Measurements from ENCODE around the gene MIGA2.
"Not testable (repeated sequence)": the region's sequence is repeated elsewhere in the genome, so short reads cannot be mapped to it uniquely, and the experiment has no call there.

MIGA2 gene

DNA sequence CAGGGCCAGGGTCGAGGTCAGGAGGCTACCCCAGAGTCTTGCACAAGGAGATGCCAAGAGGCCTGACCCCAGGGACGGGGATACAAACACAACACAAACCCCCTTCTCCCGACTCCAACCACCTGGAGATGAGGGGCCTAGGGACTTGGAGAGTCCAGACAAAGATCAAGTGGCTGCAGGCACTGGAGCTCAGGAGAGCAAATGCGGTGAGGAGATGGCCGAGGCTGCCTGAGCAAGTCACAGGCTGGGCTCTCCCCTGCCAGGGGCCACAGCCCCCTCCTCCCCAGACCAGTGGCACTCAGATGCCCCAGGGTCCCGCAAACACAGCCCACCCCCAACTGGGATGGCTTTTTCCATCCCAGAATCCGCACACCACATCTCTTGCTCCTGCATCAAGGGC lies 24.1 kb upstream of the MIGA2 start:
- DNase-seq = no peak

DNA sequence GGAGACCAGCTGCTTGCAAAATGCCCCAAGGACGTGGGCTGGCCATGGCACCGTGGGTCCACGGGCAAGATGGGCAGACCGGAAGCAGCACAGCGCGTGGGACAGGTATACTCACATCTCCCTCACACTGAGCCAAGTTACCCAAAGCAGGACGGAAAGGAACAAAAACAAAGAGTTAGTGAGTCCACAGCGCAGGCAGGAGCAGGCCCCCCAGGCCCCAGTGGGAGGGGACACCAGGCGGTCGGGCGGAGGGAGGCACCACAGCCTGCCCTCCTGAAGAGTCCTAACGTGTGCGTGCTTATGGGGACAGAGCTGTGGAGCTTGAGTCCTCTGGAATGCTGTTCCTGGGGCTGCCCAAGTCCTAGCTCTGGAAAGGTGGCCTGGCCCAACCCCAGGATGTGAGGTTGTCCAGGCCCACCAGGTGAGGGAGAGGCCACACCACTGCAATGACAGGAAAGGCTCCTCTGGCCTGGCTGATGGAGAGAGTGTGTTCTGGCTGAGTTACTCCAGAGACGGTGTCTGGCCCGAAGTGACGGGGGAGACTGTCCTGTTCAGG lies 23.5 kb upstream of the MIGA2 start:
- DNase-seq = no peak

- DNase-seq = no peak
Observed at GRCh38 chr9:129013674-129014073, 22.8 kb upstream of the MIGA2 start.

DNA sequence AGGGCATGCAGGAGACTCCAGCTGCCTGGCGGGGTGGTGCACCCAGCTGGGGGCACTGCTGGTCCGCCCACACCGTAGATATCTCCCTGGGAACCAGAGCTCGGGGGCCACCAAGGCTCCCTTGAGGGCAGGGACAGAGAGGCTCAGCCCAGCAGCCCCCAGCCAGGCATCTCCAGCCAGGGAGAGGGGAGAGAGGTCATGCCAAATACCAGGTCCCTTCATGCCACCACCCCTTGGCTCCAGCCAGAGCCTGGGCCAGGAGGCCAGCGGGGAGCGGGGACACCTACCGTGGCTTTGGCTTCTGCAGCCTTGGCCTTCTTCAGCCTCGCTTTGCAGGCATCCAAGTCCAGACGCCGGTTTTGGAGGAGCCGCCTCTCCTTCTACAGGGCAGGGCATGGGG lies 22.3 kb upstream of the MIGA2 start:
- DNase-seq = no peak

GRCh38 chr9:129014608-129015007 lies 21.8 kb upstream of the MIGA2 start:
- no peak for DNase-seq

DNA sequence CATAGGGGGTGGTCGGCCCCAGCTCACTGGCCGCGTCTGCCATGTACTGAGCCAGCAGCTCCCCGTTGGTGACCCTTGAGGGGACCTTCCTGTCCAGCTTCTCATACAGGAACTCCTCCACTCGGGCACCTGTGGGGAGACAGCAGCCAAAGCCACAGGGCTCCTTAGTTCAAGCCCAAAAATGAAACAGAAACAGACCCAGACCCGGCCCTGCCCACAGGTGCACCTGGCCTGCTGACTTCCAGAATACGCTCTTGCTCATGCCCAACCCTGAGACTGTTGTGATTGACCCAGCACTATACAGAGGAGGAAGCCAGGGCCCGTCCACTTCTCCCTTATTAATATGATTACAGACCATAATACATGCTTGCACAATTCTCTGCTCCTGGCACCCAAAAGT lies 15.3 kb upstream of the MIGA2 start:
- DNase-seq = no peak

- DNase-seq = no peak
Observed at GRCh38 chr9:129022037-129022436, 14.4 kb upstream of the MIGA2 start.

DNA sequence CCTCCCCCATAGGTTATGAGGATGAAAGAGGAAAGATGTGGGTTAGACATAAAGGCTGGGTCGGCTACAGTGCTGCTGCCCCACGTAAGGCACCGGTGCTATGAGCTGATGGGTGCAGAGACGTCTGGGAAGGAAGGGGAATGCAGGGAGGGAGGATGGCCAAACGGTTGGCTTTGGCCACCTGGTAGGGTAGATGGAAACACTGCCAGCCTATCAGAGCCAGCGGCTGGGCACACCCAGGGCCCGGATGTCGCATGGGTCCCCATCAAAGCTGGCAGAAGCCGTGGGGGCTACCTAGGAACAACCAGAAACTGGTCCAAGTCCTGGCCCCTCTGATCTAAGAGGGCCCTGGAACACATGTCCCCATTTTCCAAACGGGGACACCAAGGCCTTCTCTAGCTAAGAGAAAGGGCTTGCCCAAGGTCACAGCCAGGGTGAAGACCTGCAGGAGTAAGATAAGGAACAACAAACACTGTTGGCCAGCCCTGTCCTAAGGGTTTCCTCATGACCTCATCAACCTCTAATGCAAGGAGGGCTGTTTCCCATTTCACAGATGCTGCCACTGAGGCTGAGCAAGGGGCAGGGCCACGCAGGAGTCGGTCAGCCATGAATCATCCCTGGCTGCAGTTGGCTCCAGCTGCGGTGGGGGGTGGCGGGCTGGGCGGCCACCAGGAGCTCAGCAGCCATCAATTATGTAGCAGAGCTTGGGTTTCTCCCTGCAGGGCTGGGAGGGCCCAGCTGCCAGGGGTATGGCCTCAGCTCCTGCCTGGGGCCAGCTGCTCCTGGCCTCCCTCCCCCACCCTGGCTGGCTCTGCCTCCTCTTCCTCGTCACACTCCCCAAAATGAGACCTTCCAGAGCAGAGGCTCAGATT lies 13.2 kb upstream of the MIGA2 start:
- no peak for DNase-seq

DNA sequence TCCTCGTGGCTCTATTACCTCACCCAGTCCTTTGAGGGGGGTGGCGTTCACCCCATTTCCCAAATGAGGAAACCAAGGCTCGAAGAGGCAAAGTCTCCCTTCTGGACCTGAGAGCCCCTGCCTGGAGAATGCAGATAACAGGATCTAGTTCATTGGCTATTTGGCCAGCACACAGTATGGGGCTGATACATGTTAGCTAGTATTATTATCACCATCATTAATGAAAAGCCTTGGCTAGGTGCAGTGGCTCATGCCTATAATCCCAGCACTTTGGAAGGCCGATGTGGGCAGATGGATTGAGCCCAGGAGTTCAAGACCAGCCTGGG lies 12.6 kb upstream of the MIGA2 start:
- no peak for DNase-seq

DNA sequence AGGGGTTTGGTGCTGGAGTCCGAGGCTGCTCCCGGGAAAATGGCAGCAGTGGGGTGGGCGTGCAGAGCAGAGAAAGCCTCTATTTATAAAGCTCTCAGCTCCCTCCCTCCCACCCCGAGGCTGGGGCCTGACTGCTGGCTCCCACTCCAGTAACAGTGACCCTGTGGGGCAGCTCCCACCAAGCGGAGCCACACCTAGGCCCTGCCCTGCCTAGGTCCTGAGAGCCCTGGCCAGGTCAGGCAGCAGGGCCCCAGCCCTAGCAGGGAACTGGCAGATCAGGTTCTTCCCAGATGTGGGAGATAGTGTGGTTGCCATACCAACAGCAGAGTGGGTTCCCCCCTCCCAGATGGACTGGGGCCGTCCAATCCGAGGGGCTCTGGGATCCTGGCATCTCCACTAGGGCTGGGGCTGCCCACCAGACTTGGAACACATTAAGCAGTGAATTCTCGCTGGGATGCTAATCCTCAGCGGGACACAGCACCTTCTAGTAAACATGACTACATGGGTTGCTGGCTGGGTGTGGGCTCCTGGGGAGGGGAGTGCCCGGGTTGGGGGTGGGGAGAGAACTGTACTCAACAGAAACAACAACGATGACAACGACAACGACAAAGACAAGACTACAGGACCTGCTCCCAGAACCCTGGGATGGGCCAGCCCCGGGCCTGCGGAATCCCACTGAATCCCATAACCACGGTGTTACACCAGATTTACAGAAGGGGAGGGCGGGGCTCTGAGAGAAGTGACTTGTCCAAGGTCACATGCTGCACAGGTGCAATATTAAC lies 9.8 kb upstream of the MIGA2 start:
- DNase-seq = no peak

DNA sequence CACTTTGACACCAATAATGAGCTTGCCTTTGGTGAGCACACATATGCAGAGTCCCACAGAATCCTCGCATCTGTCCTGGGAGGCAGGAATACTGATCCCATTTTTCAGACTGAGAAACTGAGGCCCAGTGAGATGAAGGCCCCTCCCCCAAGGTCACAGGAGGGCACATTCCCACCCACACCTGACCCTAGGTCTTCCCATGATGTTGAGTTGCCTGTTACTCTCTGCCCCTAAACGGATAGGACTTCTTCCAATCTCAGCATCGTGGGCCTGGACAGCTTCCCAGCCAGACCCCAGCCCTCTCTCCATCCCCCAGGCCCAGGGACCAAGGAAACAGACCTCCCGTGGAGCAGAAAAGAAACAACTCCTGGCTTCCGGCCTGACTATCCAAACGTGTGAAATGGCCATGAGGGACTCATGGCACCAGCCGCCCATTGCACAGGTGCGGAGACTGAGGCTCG lies 9.2 kb upstream of the MIGA2 start:
- DNase-seq = no peak

DNA sequence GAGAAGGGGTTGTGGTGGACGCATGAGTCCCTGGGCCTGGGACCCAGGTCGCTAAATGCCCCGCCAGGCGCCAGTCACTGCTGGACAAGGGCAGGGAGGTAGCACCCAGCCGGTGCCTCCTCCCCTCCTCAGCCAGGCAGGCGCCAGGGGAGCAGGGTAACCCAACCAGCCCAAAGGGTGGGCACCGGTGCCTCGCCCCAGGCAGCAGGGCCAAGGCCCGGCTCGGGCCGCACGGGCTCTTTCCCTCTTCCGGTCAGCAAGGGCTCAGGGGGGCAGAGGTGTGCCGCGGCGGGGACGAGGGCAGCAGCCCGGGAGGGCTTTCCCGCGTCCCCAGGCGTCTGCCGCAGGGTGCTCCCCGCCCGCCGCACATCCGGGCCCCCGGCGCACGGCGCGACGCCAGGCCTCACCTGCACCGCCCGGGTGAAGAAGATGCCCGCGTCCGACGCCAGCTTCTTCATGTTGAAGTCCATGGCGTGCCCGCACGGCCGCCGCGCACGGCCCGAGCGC lies 8.7 kb upstream of the MIGA2 start:
- no peak for DNase-seq

DNA sequence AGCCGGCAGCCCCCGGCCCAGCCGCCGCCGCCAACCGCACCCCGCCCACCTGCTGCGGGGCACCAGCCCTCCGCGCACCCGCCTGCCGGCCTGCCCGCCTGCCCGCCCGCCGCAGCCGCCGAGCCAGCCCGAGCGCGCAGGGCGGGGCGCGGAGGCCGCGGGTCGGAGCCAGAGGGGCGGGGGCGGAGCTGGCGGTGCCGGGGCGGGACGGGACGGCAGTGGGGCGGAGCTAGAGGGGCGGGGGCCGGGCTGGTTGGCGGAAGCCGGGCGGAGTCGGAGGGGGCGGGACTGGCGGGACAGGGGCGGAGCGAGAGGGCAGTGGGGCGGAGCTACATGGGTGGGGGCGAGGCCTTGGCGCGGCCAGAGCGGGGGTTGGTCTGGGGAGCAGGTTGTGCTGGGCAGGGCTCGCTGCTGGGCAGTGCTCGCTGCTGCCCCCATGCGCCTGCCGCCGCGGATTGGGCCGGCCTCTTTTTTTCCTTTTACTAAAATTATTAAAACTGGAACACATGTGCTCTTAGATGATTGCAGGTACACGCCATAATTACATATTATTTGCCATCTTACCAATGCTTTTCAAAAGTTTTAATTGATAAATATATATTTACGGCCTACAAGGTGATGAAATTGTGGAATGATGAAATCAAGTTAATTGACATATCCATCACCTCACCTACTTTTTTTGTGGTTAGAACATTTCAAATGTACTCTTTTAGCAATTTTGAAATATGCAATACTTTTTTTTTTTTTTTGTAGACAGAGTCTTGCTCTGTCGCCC lies 8.0 kb upstream of the MIGA2 start, which contains the start of gene SH3GLB2:
Gene SH3GLB2 (minus strand): TSS at position 140 of the 775 bp plus-strand sequence. CDS start 177 bp downstream, outside the sequence.
- DNase-seq = peak; percentile 97

GRCh38 chr9:129030191-129030590 lies 6.2 kb upstream of the MIGA2 start:
- DNase-seq = no peak

DNA sequence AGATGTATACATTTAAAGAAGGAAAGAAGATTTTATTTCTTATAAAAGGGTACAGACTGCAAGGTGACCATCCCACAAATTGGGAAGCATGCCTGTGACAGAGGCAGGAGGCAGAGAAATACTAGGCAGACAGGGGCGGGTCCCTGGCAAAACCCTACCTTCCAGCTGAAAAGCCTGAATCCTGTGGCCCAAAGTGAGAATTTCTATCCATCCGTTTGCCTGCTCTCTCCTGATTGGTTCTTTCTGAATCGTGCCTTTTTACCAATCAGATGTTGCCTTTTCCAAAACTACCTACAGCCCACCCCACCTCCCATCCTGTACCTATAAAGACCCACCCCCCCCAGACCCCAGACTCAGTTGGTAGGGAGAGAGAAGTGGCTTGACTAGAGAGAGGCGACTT lies 4.9 kb upstream of the MIGA2 start:
- DNase-seq = no peak

DNA sequence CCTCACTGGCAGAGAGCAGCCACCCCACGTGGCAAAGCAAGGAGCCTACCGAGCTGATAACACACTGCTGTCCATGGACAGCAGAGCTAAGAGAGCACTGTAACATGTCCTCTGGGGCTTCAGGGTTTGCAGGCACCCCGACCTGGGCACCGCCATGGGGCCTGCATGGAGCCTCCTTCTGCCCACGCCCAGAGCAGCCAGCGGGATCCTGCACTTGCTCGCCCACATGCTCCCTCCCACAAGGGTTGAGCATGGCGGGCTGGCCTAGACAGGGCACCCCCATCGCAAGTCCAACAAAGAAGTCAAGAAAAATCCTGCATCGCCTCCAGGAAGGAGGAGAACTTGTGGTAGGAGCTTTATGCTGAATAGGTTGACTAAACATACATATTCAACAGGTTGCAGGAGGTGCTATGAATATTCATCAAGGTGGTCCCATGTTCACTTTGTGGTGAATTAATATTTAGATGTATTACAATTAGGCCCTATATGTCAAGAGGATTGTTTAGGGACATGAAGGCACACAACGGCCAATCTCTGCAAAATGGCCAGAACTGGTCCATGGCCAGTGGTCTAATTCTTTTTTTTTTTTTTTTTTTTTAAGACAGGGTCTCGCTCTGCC lies 3.8 kb upstream of the MIGA2 start:
- DNase-seq = no peak

DNA sequence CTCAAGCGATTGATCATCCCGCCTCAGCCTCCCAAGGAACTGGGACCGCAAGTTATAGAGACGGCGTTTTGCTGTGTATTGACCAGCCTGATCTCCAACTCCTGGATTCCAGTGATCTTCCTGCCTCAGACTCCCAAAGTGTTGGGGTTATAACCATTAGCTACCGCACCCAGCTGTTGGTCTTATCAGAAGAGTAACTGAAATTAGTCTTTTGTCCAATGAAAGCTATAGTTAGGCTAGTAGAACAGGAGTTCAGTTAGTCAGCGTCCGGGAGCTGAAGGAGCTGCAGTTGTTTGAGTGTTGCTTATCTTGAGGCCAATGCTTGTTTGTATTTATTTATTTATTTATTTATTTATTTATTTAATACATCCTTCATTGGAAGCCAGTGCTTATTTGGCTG lies 3.2 kb upstream of the MIGA2 start:
- no peak for DNase-seq

GRCh38 chr9:129035838-129036237 lies 588 bp upstream of the MIGA2 start:
- not testable (repeated sequence) for DNase-seq

DNA sequence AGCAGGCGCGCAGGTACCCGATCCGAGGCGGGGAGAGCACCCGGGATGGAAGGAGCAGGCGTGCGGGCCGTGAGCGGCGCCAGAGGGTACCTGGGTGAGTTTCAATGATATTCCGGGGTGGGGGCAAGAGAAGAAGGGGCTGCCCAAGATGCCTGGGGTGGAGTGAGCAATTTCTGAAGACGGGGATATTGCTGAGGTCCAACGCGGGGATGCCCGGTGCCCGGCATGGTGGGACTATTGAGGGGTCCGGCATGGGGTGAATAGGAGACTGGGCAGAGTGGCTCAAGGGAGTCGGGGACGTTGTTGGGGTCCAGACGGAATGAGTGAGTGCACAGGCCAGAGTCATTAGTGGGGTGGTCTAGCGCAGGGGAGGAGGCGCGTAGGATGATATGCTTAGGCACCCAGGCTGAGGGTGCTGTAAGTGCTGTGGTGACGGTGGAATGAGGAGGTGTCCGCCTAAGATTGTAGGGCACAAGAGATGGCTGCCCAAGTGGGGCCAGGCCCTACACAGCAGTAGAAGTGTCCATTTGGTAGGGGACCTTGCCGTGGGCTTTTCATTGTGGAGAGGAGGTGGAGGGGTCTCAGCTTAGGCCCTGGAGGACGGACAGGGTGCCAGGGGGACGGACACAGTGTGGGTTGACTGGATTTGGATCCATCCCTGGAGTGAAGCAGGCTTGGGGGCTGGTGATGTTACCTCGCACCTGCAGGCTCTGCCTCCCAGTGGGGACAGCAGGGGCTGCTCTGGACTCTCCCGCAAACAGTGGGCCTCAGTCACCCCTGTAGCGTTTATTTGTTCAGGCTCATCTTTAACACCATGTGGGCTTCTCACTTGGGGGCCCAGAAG lies 719 bp downstream of the MIGA2 start:
- no peak for DNase-seq

GRCh38 chr9:129037767-129038098 lies 1.3 kb downstream of the MIGA2 start:
- no peak for DNase-seq

DNA sequence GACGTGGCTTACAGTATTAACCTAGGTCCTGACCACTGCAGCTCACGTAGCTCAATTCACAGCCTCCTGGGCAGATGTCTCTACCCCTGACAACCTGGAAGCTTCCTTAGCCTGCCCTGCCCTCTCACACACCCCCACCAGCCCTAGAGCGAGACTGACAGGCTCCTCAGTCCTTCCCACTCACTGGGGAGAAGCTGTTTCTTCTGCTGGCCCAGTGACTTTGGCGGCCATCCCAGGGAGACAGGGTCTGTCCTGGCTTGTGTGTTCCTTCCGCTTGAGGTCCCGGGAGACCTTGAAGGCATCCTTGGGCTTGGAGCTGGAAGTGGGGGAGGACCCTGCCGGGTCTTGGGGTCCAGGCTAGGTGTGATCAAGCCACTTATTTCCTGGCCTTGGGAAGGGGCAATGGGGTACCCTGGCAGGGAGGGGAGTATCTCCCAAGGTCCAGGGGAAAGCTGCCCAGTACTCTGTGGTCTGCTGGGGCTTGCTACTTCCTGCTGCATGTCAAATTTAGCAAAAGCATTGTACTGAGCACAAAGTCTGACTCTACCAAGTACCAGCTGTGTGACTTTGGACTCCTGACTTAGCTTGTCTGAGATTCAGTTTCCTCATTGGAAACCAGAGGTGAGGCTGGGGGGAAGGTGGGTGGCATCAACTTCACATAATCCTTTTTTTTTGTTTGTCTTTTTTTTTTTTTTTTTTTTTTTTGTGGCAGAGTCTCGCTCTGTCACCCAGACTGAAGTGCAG lies 1.9 kb downstream of the MIGA2 start:
- no peak for DNase-seq

All from stimulated activated CD4-positive, alpha-beta T cell treated with anti-CD3 and anti-CD28 coated beads, Interleukin-12 subunit alpha, Interleukin-12 subunit beta, amount 100 ng/mL, for 4 hours (primary cell).